HepG2 (cell line): ENCODE measurements around the gene HNRNPL. TPM values are rescaled to one million over a fixed set of nuclear protein-coding genes. Genes with fewer than 3 reads are reported as not detected.

Source experiments
- ASH2L ChIP-seq: fragments of 300-600, 200-600 bp; sonication (generic); IDR thresholded peaks from 2 replicates; pipeline ENCODE4 v1.7.0; 2017; ENCODE audit warnings: low read depth, mild to moderate bottlenecking, moderate library complexity, mixed read lengths, low read length; ENCODE audit not compliant: insufficient read length
- ATRX ChIP-seq: sonication (generic); formaldehyde crosslinking; IDR thresholded peaks from 2 replicates; pipeline ENCODE4 v1.4.0; 2020; ENCODE audit warnings: missing genetic modification reagents, borderline replicate concordance
- BCL3 ChIP-seq: sonication (generic); formaldehyde crosslinking; IDR thresholded peaks from 2 replicates; pipeline ENCODE4 v1.5.1; 2020; ENCODE audit warnings: mild to moderate bottlenecking, missing genetic modification reagents, moderate library complexity
- CCAR2 ChIP-seq: fragments of 200-400 bp; formaldehyde crosslinking; optimal IDR thresholded peaks from 2 replicates; pipeline ENCODE3; 2018; ENCODE audit warnings: low read depth, mild to moderate bottlenecking, low read length, moderate library complexity
- CREB3 ChIP-seq: sonication (generic); formaldehyde crosslinking; IDR thresholded peaks from 2 replicates; pipeline ENCODE4 v1.5.0; 2020; ENCODE audit warnings: missing genetic modification reagents
- DR1 ChIP-seq: sonication (generic); formaldehyde crosslinking; IDR thresholded peaks from 2 replicates; pipeline ENCODE4 v1.8.0; 2021; ENCODE audit warnings: mild to moderate bottlenecking, missing genetic modification reagents, inconsistent platforms
- FOXJ3 ChIP-seq: sonication (generic); formaldehyde crosslinking; IDR thresholded peaks from 2 replicates; pipeline ENCODE4 v1.4.0; 2020; ENCODE audit warnings: missing genetic modification reagents, mild to moderate bottlenecking, borderline replicate concordance
- HOXA3 ChIP-seq: sonication (generic); formaldehyde crosslinking; IDR thresholded peaks from 2 replicates; pipeline ENCODE4 v1.5.0; 2020; ENCODE audit warnings: missing genetic modification reagents
- KLF9 ChIP-seq: IDR thresholded peaks from 2 replicates; pipeline ENCODE4 v1.6.1; 2016; ENCODE audit warnings: low read depth
- MED1 ChIP-seq: sonication (generic); formaldehyde crosslinking; IDR thresholded peaks from 2 replicates; pipeline ENCODE4 v1.4.0; 2020; ENCODE audit warnings: missing genetic modification reagents
- SMAD9 ChIP-seq: sonication (generic); formaldehyde crosslinking; IDR thresholded peaks from 2 replicates; pipeline ENCODE4 v1.5.1; 2020; ENCODE audit warnings: mild to moderate bottlenecking, missing genetic modification reagents
- SOX13 ChIP-seq, 3 experiments: fragments of 450-650 bp in 1 of 3; sonication (generic) in 1 of 3; formaldehyde crosslinking in 1 of 3; IDR thresholded peaks in 2 of 3; conservative IDR thresholded peaks in 1 of 3; 2 replicates each; pipeline versions ENCODE4 v1.5.0 to v1.6.1; 2016 to 2020; ENCODE audit warnings: antibody characterized with exemption in 1 of 3, mild to moderate bottlenecking in 1 of 3, missing compliant biosample characterization in 1 of 3, missing genetic modification reagents in 1 of 3, moderate library complexity in 1 of 3
- SP5 ChIP-seq: IDR thresholded peaks from 2 replicates; pipeline ENCODE4 v1.6.1; 2016; ENCODE audit warnings: low read depth, borderline replicate concordance
- YEATS2 ChIP-seq: sonication (generic); formaldehyde crosslinking; IDR thresholded peaks from 2 replicates; pipeline ENCODE4 v1.4.0; 2020; ENCODE audit warnings: missing genetic modification reagents, borderline replicate concordance
- YY1 ChIP-seq: IDR thresholded peaks from 2 replicates; pipeline ENCODE4 v1.6.1; 2011; ENCODE audit warnings: low read length, low read depth, moderate library complexity, mild to moderate bottlenecking; ENCODE audit not compliant: insufficient read depth, insufficient replicate concordance
- ZBTB38 ChIP-seq: sonication (generic); formaldehyde crosslinking; IDR thresholded peaks from 2 replicates; pipeline ENCODE4 v1.5.1; 2020; ENCODE audit warnings: mild to moderate bottlenecking, missing genetic modification reagents
- ZBTB46 ChIP-seq: sonication (generic); formaldehyde crosslinking; IDR thresholded peaks from 2 replicates; pipeline ENCODE4 v1.4.0; 2020; ENCODE audit warnings: mild to moderate bottlenecking, missing genetic modification reagents, borderline replicate concordance
- ZFP36 ChIP-seq: fragments of 150-350 bp; IDR thresholded peaks from 2 replicates; pipeline ENCODE4 v1.6.1; 2018; ENCODE audit warnings: borderline replicate concordance, low read length, low read depth; ENCODE audit not compliant: partially characterized antibody
- ZFYVE20 ChIP-seq: sonication (generic); formaldehyde crosslinking; IDR thresholded peaks from 2 replicates; pipeline ENCODE4 v1.8.0; 2023; ENCODE audit warnings: low read depth, mild to moderate bottlenecking, moderate library complexity, missing genetic modification reagents, borderline replicate concordance
- ZNF121 ChIP-seq: sonication (generic); formaldehyde crosslinking; IDR thresholded peaks from 2 replicates; pipeline ENCODE4 v1.5.0; 2020; ENCODE audit warnings: mild to moderate bottlenecking, missing genetic modification reagents
- ZNF549 ChIP-seq: sonication (generic); formaldehyde crosslinking; IDR thresholded peaks from 2 replicates; pipeline ENCODE4 v1.5.0; 2020; ENCODE audit warnings: missing genetic modification reagents
- ZNF879 ChIP-seq: sonication (generic); formaldehyde crosslinking; IDR thresholded peaks from 2 replicates; pipeline ENCODE4 v1.8.1; 2023; ENCODE audit warnings: missing genetic modification reagents
- polyA plus RNA-seq, 8 experiments: library from polyadenylated mRNA; depleted of rRNA in 3 of 8; stranded (reverse) in 7 of 8; unstranded in 1 of 8; fragments of >200 nt; fragmentation: Illumina TruSeq in 4 of 8; extraction: Trizol in 4 of 8; gene quantifications; 2 replicates each; pipeline versions ENCODE4 v1.2.1 to v1.2.3, GENCODE V29; 2011 to 2016; ENCODE audit warnings: low read depth in 4 of 8, missing spikeins in 1 of 8, mixed read lengths in 1 of 8; ENCODE audit not compliant: insufficient read depth in 1 of 8
- total RNA-seq, 5 experiments: library from RNA; depleted of rRNA; stranded (reverse); fragments of >200 nt; fragmentation: Illumina TruSeq; extraction: Trizol; gene quantifications; 2 replicates each; pipeline ENCODE4 v1.2.3, GENCODE V29; 2016; ENCODE audit warnings: low read depth in 1 of 5

HNRNPL gene
- total and polyA plus RNA-seq, 2 of the 13 experiments (the other 11 are each of a cell fraction or from before 2014, with no cell fraction given), result 156 to 278 TPM

GRCh38 chr19:38851622-38852230 is 1.9 kb upstream of the HNRNPL start (continued):
- no peak for TF ChIP-seq BCL3 (CRISPR knock-in tag)
- TF ChIP-seq ZNF121 (CRISPR knock-in tag), result no peak
- no peak for TF ChIP-seq FOXJ3 (CRISPR knock-in tag)
- TF ChIP-seq HOXA3, result peak; percentile 77
- TF ChIP-seq ZFP36, result no peak
- TF ChIP-seq SMAD9 (CRISPR knock-in tag), result no peak
- no peak for TF ChIP-seq YY1
- no peak for TF ChIP-seq CCAR2
- TF ChIP-seq ZBTB38 (CRISPR knock-in tag), result peak; percentile 55; the same call in 1 of the 2 replicates
- TF ChIP-seq ATRX (CRISPR knock-in tag), result no peak
- TF ChIP-seq ZFYVE20 (CRISPR knock-in tag), result no peak
- no peak for TF ChIP-seq ZBTB46 (CRISPR knock-in tag)
- TF ChIP-seq SP5 (CRISPR knock-in tag), result peak; percentile 90
- TF ChIP-seq ZNF879 (CRISPR knock-in tag), result no peak
- no peak for TF ChIP-seq CREB3 (CRISPR knock-in tag)
- peak; percentile 14 for TF ChIP-seq ASH2L
- TF ChIP-seq SOX13 (IDR thresholded peaks at IDR 0.05), result no peak
- TF ChIP-seq SOX13 (CRISPR knock-in tag; conservative IDR thresholded peaks at IDR 0.05 in 1 of 2, IDR thresholded peaks at IDR 0.05 in 1 of 2), result peak in 1 of 2 experiments; percentile 26; a peak in 1 of 4 replicates
- TF ChIP-seq ZNF549 (CRISPR knock-in tag), result no peak
- peak; percentile 70 for TF ChIP-seq MED1 (CRISPR knock-in tag)
- no peak for TF ChIP-seq YEATS2 (CRISPR knock-in tag)
- TF ChIP-seq DR1 (CRISPR knock-in tag), result peak; percentile 31
- TF ChIP-seq KLF9 (CRISPR knock-in tag), result no peak
